ENCODE data around the gene HASPIN. TPM values are rescaled to one million over a fixed set of nuclear protein-coding genes. Genes with fewer than 3 reads are reported as not detected.

HASPIN gene
- total and polyA plus RNA-seq, 2 experiments from 2014 or later, result 6.1 to 35.1 TPM

- Histone ChIP-seq H3F3A (replicated peaks; ENCODE audit: low read depth) (peaks cover 7% of the 10 kb centered on the region; the same call in 1 of the 2 replicates), H3K79me2 (replicated peaks; ENCODE audit: insufficient read depth) (no peaks in the 10 kb centered on the region), H3K36me3 (ENCODE audit: insufficient read depth) (no peaks in the 10 kb centered on the region), H2AFZ (no peak overlapping the region), H3K27ac (ENCODE audit: low read depth) (no peak overlapping the region), H3K4me3 (no peak overlapping the region), H3K4me2 (no peak overlapping the region), H4K20me1 (replicated peaks; ENCODE audit: insufficient read depth) (no peaks in the 10 kb centered on the region), H3K27me3 (ENCODE audit: insufficient read depth) (no peaks in the 10 kb centered on the region), H3K4me1 (ENCODE audit: insufficient read depth) (peaks cover 13% of the 10 kb centered on the region; the same call in 1 of the 2 replicates), H3K9me2 (ENCODE audit: insufficient read depth) (no peaks in the 10 kb centered on the region)
- H3K4me3 Mint-ChIP-seq, result no peak overlapping the region
- H3K4me1 Mint-ChIP-seq, result peaks cover 16% of the 10 kb centered on the region
- no peak for TF ChIP-seq POLR2AphosphoS5 (IDR thresholded peaks at IDR 0.05; ENCODE audit: low read depth)
- H3K9me3 Mint-ChIP-seq, result 0 out of 3 replicates have a peak, but pooled peaks cover 3% of the 10 kb centered on the region
- H3K27ac Mint-ChIP-seq, result no peak overlapping the region
- ATAC-seq, result no peak
- no peak for DNase-seq (ENCODE audit: low spot score)
- peaks cover 9% of the 10 kb centered on the region for H3K27me3 Mint-ChIP-seq (ENCODE audit: insufficient read depth, low read depth, poor library complexity)
- no peaks in the 10 kb centered on the region for H3K36me3 Mint-ChIP-seq (ENCODE audit: low read depth)
Observed at GRCh38 chr17:3744014-3744413, 20.3 kb downstream of the HASPIN start.

GRCh38 chr17:3745071-3745470 lies 21.4 kb downstream of the HASPIN start:
- Histone ChIP-seq H4K20me1 (replicated peaks; ENCODE audit: insufficient read depth) (no peaks in the 10 kb centered on the region), H3F3A (replicated peaks; ENCODE audit: low read depth) (peaks cover 4% of the 10 kb centered on the region; the same call in 1 of the 2 replicates), H3K27ac (ENCODE audit: low read depth) (no peak overlapping the region), H3K4me3 (no peak overlapping the region), H3K36me3 (ENCODE audit: insufficient read depth) (no peaks in the 10 kb centered on the region), H3K27me3 (ENCODE audit: insufficient read depth) (no peaks in the 10 kb centered on the region), H2AFZ (no peak overlapping the region), H3K9me2 (ENCODE audit: insufficient read depth) (no peaks in the 10 kb centered on the region), H3K4me2 (no peak overlapping the region), H3K4me1 (ENCODE audit: insufficient read depth) (peaks cover 3% of the 10 kb centered on the region; the same call in 1 of the 2 replicates), H3K79me2 (replicated peaks; ENCODE audit: insufficient read depth) (no peaks in the 10 kb centered on the region)
- ATAC-seq, result no peak
- H3K4me1 Mint-ChIP-seq, result peaks cover 5% of the 10 kb centered on the region
- no peak overlapping the region for H3K27ac Mint-ChIP-seq
- H3K27me3 Mint-ChIP-seq (ENCODE audit: insufficient read depth, low read depth, poor library complexity), result peaks cover 12% of the 10 kb centered on the region
- 0 out of 3 replicates have a peak, but pooled peaks cover under 1% of the 10 kb centered on the region for H3K9me3 Mint-ChIP-seq
- H3K4me3 Mint-ChIP-seq, result no peak overlapping the region
- DNase-seq (ENCODE audit: low spot score), result no peak
- no peaks in the 10 kb centered on the region for H3K36me3 Mint-ChIP-seq (ENCODE audit: low read depth)
- TF ChIP-seq ETS1 (IDR thresholded peaks at IDR 0.05) (no peak), CTCF (conservative IDR thresholded peaks at IDR 0.05; ENCODE audit: low read depth in 2 of 2) (no peak), ZNF462 (CRISPR knock-in tag; IDR thresholded peaks at IDR 0.05) (no peak), EZH2 (IDR thresholded peaks at IDR 0.05; ENCODE audit: low read depth, unreplicated experiment) (no peak), NANOG (IDR thresholded peaks at IDR 0.05; ENCODE audit: borderline replicate concordance) (no peak), ZNF331 (CRISPR knock-in tag; IDR thresholded peaks at IDR 0.05; ENCODE audit: low read depth) (no peak), STAT1 (IDR thresholded peaks at IDR 0.05; ENCODE audit: unreplicated experiment) (no peak), REST (IDR thresholded peaks at IDR 0.05; ENCODE audit: unreplicated experiment) (no peak), ZNF114 (CRISPR knock-in tag; IDR thresholded peaks at IDR 0.05) (no peak)

All from GM23338 (cell line).